SJSA1 (cell line): ENCODE data around the gene DNMT1. TPM values are rescaled to one million over a fixed set of nuclear protein-coding genes. Genes with fewer than 3 reads are reported as not detected.
"Not testable (repeated sequence)": the region's sequence is repeated elsewhere in the genome, so short reads cannot be mapped to it uniquely, and the experiment has no call there.

Source experiments
- DNase-seq, 2 experiments: peaks; one replicate each; pipeline ENCODE4 v3.0.0-alpha.2; 2015 to 2020; ENCODE audit warnings: low spot score in 2 of 2, low read depth in 1 of 2
- H3K27ac ChIP-seq: fragments of 250-450 bp; sonication (Bioruptor Pico); 2 replicates; pipeline ENCODE4 v1.5.1; 2020; ENCODE audit warnings: mild to moderate bottlenecking, moderate library complexity
- H3K27me3 ChIP-seq: fragments of 250-450 bp; sonication (Bioruptor Pico); replicated peaks from 2 replicates; pipeline ENCODE4 v1.5.1; 2020; ENCODE audit warnings: mild to moderate bottlenecking, moderate library complexity
- H3K36me3 ChIP-seq: fragments of 250-450 bp; sonication (Bioruptor Pico); 2 replicates; pipeline ENCODE4 v1.5.1; 2020; ENCODE audit warnings: mild to moderate bottlenecking
- H3K4me1 ChIP-seq: fragments of 250-450 bp; sonication (Bioruptor Pico); replicated peaks from 2 replicates; pipeline ENCODE4 v1.6.1; 2021; ENCODE audit warnings: mild to moderate bottlenecking
- H3K4me3 ChIP-seq: fragments of 250-450 bp; sonication (Bioruptor Pico); 2 replicates; pipeline ENCODE4 v1.5.1; 2020; ENCODE audit warnings: mild to moderate bottlenecking
- H3K9me3 ChIP-seq: fragments of 250-450 bp; sonication (Bioruptor Pico); replicated peaks from 2 replicates; pipeline ENCODE4 v1.5.1; 2020; ENCODE audit warnings: mild to moderate bottlenecking
- total RNA-seq: library from RNA; depleted of rRNA; stranded (reverse); fragments of >200 nt; shearing (Covaris generic); gene quantifications from 2 replicates; pipeline ENCODE4 v1.2.3, GENCODE V29; 2014

Gene DNMT1
- total RNA-seq, 1 experiment from 2014 or later: 170 TPM

DNA sequence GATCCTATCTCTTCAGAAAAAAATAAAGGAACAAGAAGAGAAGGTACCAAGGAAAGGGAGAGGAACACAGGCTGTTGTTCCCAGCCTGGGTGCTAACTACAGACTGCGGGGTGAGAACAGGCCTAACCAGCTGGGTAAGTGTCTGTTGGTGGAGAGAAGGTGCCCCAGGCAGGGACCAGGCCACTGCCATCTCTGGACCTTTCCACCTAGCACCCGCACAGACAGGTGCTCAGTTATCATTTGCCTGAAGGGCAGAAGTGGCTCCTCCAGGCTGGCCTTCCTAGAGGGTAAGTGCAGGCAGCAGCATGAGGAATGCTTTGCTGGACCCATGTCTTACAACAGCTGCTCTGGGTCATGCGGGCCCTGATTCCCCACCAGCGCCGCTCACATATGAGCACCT lies 10.1 kb downstream of the DNMT1 start:
- DNase-seq: no peak
- H3K36me3 ChIP-seq: peaks cover 91% of the 10 kb centered on the region

GRCh38 chr19:10183926-10184325 lies 10.8 kb downstream of the DNMT1 start:
- Histone ChIP-seq H3K36me3 (peaks cover 95% of the 10 kb centered on the region), H3K4me3 (no peak overlapping the region)

More for the DNA sequence above, 10.1 kb downstream of the DNMT1 start:
- no peak overlapping the region for H3K4me3 ChIP-seq
- no peaks in the 10 kb centered on the region for H3K27me3 ChIP-seq
- H3K9me3 ChIP-seq: no peaks in the 10 kb centered on the region; the same call in 1 of the 2 replicates
- H3K27ac ChIP-seq: no peak overlapping the region
- H3K4me1 ChIP-seq: no peaks in the 10 kb centered on the region

GRCh38 chr19:10182847-10183246 lies 11.9 kb downstream of the DNMT1 start:
- Histone ChIP-seq H3K4me3 (no peak overlapping the region), H3K27ac (no peak overlapping the region), H3K27me3 (no peaks in the 10 kb centered on the region), H3K9me3 (no peaks in the 10 kb centered on the region; the same call in 1 of the 2 replicates), H3K4me1 (no peaks in the 10 kb centered on the region), H3K36me3 (peaks cover 95% of the 10 kb centered on the region)
- no peak for DNase-seq

More at GRCh38 chr19:10183926-10184325, 10.8 kb downstream of the DNMT1 start:
- H3K9me3 ChIP-seq: no peaks in the 10 kb centered on the region; the same call in 1 of the 2 replicates
- no peaks in the 10 kb centered on the region for H3K27me3 ChIP-seq
- H3K27ac ChIP-seq: no peak overlapping the region
- DNase-seq: no peak
- no peaks in the 10 kb centered on the region for H3K4me1 ChIP-seq

DNA sequence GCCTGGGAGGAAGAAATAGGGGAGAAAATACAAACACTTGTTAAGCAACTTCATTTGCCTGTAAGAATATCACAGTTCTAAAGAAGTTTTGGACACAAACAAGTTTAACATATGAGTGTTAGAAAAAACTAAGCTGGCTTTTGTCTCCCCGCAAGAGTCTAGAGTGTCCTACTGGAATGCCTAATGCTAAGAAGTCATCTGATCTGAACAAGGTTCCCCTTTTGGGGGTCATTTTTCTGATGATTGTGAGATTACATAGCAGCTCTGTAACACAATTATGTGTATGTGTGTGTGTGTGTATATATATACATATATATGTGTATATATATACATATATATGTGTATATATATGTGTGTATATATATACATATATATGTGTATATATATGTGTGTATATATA lies 12.7 kb downstream of the DNMT1 start:
- Histone ChIP-seq H3K9me3 (no peaks in the 10 kb centered on the region; the same call in 1 of the 2 replicates), H3K4me1 (no peaks in the 10 kb centered on the region), H3K4me3 (no peak overlapping the region), H3K36me3 (peaks cover 93% of the 10 kb centered on the region), H3K27ac (no peak overlapping the region), H3K27me3 (no peaks in the 10 kb centered on the region)
- no peak for DNase-seq

GRCh38 chr19:10180459-10180858 lies 14.3 kb downstream of the DNMT1 start:
- no peak for DNase-seq
- no peak overlapping the region for H3K4me3 ChIP-seq
- no peaks in the 10 kb centered on the region for H3K4me1 ChIP-seq
- H3K9me3 ChIP-seq: no peaks in the 10 kb centered on the region; the same call in 1 of the 2 replicates
- no peak overlapping the region for H3K27ac ChIP-seq
- H3K36me3 ChIP-seq: peaks cover 93% of the 10 kb centered on the region
- no peaks in the 10 kb centered on the region for H3K27me3 ChIP-seq

- not testable (repeated sequence) for H3K9me3 ChIP-seq, H3K27me3 ChIP-seq, H3K4me1 ChIP-seq, H3K27ac ChIP-seq, DNase-seq, H3K4me3 ChIP-seq
- peaks cover 93% of the 10 kb centered on the region for H3K36me3 ChIP-seq
These were observed 14.7 kb downstream of the DNMT1 start for GRCh38 chr19:10180024-10180423.

- Histone ChIP-seq H3K27me3 (no peaks in the 10 kb centered on the region), H3K36me3 (peaks cover 94% of the 10 kb centered on the region), H3K27ac (peak overlapping the region; percentile 26), H3K4me3 (no peak overlapping the region), H3K4me1 (peaks cover 9% of the 10 kb centered on the region), H3K9me3 (no peaks in the 10 kb centered on the region)
- DNase-seq: peak; percentile 21 to 57
These were observed 21.2 kb downstream of the DNMT1 start for GRCh38 chr19:10173527-10173926.

- no peak for DNase-seq
- H3K4me3 ChIP-seq: no peak overlapping the region
- peaks cover 93% of the 10 kb centered on the region for H3K36me3 ChIP-seq
- no peaks in the 10 kb centered on the region for H3K4me1 ChIP-seq
- H3K27me3 ChIP-seq: no peaks in the 10 kb centered on the region
- no peak overlapping the region for H3K27ac ChIP-seq
- no peaks in the 10 kb centered on the region for H3K9me3 ChIP-seq
These were observed 26.3 kb downstream of the DNMT1 start for GRCh38 chr19:10168386-10168948.

DNA sequence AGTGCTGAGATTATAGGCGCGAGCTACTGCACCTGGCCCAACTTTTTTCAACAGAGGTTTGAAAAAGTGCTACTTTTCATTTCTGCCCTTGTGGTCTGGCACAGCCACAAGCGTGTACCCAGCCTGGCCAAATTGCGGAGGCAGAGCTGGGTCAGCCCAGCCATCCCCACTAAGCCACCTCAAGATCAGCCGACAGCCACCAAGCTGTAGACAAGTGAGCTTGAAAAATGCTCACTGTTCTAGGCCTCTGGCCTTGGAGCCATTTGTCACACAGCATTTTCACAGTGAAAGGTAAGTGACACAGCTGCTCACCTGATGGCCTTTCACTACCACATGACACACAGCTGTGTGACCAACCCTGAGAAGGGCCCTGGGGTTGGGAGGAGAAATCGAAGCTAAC lies 27.3 kb downstream of the DNMT1 start:
- Histone ChIP-seq H3K9me3 (no peaks in the 10 kb centered on the region), H3K36me3 (peaks cover 93% of the 10 kb centered on the region), H3K4me3 (no peak overlapping the region), H3K27me3 (no peaks in the 10 kb centered on the region), H3K4me1 (no peaks in the 10 kb centered on the region), H3K27ac (no peak overlapping the region)
- no peak for DNase-seq

DNA sequence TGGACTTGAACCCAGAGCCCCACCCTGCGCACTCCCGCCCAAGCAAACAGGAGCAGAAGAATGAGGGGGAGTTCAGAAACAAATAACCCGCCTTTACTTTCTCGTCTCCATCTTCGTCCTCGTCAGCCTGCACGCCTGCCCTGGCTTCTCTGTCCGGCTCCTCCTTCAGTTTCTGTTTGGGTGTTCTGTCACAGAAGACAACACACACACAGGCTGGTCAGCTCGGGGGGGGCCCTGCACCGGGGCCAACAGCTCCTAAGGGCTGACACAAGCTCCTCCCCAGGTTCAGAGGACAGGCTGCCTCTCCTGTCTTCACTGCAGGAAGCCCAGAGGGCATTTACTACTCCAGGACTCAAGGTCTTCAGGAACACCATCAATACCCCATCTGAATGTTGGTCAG lies 28.3 kb downstream of the DNMT1 start:
- peaks cover 95% of the 10 kb centered on the region for H3K36me3 ChIP-seq
- H3K4me1 ChIP-seq: not testable (repeated sequence)

GRCh38 chr19:10166046-10166445 lies 28.7 kb downstream of the DNMT1 start:
- no peak for DNase-seq
- no peak overlapping the region for H3K4me3 ChIP-seq
- H3K36me3 ChIP-seq: peaks cover 95% of the 10 kb centered on the region
- H3K27ac ChIP-seq: no peak overlapping the region
- H3K27me3 ChIP-seq: no peaks in the 10 kb centered on the region
- no peaks in the 10 kb centered on the region for H3K9me3 ChIP-seq
- H3K4me1 ChIP-seq: no peaks in the 10 kb centered on the region

More for the DNA sequence above, 28.3 kb downstream of the DNMT1 start:
- H3K27ac ChIP-seq, DNase-seq, H3K9me3 ChIP-seq, H3K27me3 ChIP-seq, H3K4me3 ChIP-seq: not testable (repeated sequence)

DNA sequence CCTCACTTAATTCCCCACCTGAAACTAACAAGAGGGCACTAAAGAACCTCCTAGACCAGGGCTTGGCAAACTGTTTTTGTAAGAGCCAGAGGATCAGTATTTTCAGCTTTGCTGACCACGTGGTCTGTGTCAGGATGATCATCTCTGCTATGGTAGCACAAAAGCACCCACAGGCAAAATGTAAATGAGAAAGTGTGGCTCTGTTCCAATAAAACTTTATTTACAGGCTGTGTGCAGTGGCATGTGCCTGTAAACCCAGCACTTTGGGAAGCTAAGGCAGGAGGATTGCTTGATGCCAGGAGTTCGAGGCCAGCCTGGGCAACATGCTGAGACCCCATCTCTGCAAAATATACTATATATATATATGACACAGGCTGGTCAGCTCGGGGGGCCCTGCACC lies 31.2 kb downstream of the DNMT1 start:
- Histone ChIP-seq H3K4me3 (no peak overlapping the region), H3K27ac (no peak overlapping the region), H3K9me3 (no peaks in the 10 kb centered on the region), H3K4me1 (no peaks in the 10 kb centered on the region), H3K27me3 (no peaks in the 10 kb centered on the region), H3K36me3 (peaks cover 97% of the 10 kb centered on the region)
- no peak for DNase-seq

- Histone ChIP-seq H3K27ac (no peak overlapping the region), H3K9me3 (no peaks in the 10 kb centered on the region), H3K27me3 (no peaks in the 10 kb centered on the region), H3K36me3 (peaks cover 99% of the 10 kb centered on the region), H3K4me1 (no peaks in the 10 kb centered on the region), H3K4me3 (no peak overlapping the region)
- DNase-seq: no peak
These were observed 35.1 kb downstream of the DNMT1 start for GRCh38 chr19:10159610-10160009.

DNA sequence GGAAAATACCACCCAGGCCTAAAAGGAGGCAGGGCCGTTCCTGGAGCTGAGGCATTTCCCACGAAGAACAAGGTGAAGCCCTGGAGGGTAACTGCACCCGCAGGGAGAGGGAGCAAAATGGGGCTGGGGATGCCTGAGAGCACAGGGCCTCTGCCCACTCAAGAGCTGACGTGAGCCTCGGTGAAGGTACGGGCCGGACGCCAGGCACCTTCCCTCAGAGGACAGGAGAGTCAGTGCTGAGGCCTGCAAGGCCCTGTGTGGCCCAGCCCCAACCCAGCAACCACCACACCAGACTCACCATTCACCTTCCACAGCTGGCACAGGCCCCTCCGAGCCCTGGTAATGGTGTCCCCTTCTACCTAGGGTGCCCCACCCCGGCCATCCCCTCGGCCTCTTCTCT lies 36.3 kb downstream of the DNMT1 start:
- Histone ChIP-seq H3K4me1 (no peaks in the 10 kb centered on the region), H3K4me3 (no peak overlapping the region), H3K36me3 (peaks cover 99% of the 10 kb centered on the region), H3K27me3 (no peaks in the 10 kb centered on the region), H3K9me3 (no peaks in the 10 kb centered on the region), H3K27ac (no peak overlapping the region)
- no peak for DNase-seq

- Histone ChIP-seq H3K27ac (no peak overlapping the region), H3K27me3 (no peaks in the 10 kb centered on the region), H3K4me1 (no peaks in the 10 kb centered on the region), H3K9me3 (no peaks in the 10 kb centered on the region), H3K36me3 (peaks cover 98% of the 10 kb centered on the region), H3K4me3 (no peak overlapping the region)
- DNase-seq: no peak
These were observed 36.7 kb downstream of the DNMT1 start for GRCh38 chr19:10158071-10158470.
